H1 (cell line): Measurements from ENCODE around the gene TBR1. TPM values are rescaled to one million over a fixed set of nuclear protein-coding genes. Genes with fewer than 3 reads are reported as not detected.

Experiments
- ASH2L ChIP-seq: fragments of 200-600, 300-600 bp; sonication (generic); IDR thresholded peaks from one replicate; pipeline ENCODE4 v1.7.1; 2017; ENCODE audit warnings: low read length
- BACH1 ChIP-seq: IDR thresholded peaks from 2 replicates; pipeline ENCODE4 v1.6.1; 2012; ENCODE audit warnings: low read length, improper control_type of control experiment
- CTBP2 ChIP-seq: IDR thresholded peaks from 2 replicates; pipeline ENCODE4 v1.7.0; 2011; ENCODE audit warnings: borderline replicate concordance, mild to moderate bottlenecking, moderate library complexity, mixed read lengths, low read length; ENCODE audit not compliant: insufficient read depth, insufficient read length
- EZH2 ChIP-seq: fragments of 200-600 bp; sonication (generic); IDR thresholded peaks from 2 replicates; pipeline ENCODE4 v1.7.1; 2012; ENCODE audit warnings: low read depth, mild to moderate bottlenecking, moderate library complexity, low read length, inconsistent platforms; ENCODE audit not compliant: severe bottlenecking
- JUN ChIP-seq: IDR thresholded peaks from 2 replicates; pipeline ENCODE4 v1.6.1; 2011; ENCODE audit warnings: low read depth, mild to moderate bottlenecking, improper control_type of control experiment, low read length
- KDM4A ChIP-seq: IDR thresholded peaks from one replicate; pipeline ENCODE4 v1.7.1; 2012; ENCODE audit warnings: low read depth, mild to moderate bottlenecking, moderate library complexity, low read length, inconsistent platforms; ENCODE audit not compliant: severe bottlenecking
- KDM5A ChIP-seq: fragments of 200-600 bp; IDR thresholded peaks from 2 replicates; pipeline ENCODE4 v1.7.1; 2012; ENCODE audit warnings: mild to moderate bottlenecking, low read length, inconsistent platforms, mixed read lengths
- SP2 ChIP-seq: IDR thresholded peaks from 2 replicates; pipeline ENCODE4 v1.6.1; 2012; ENCODE audit warnings: mild to moderate bottlenecking, low read length, inconsistent platforms
- SP4 ChIP-seq: IDR thresholded peaks from 2 replicates; pipeline ENCODE4 v1.6.1; 2012; ENCODE audit warnings: low read length, inconsistent platforms
- SUZ12 ChIP-seq: fragments of 200-600 bp; sonication (generic); IDR thresholded peaks from 2 replicates; pipeline ENCODE4 v1.6.1; 2012; ENCODE audit warnings: mild to moderate bottlenecking, inconsistent platforms, low read length, moderate library complexity, mixed read lengths
- TAF1 ChIP-seq: IDR thresholded peaks from 2 replicates; pipeline ENCODE4 v1.6.1; 2011; ENCODE audit warnings: mild to moderate bottlenecking, low read depth, low read length
- YY1 ChIP-seq: IDR thresholded peaks from 2 replicates; pipeline ENCODE4 v1.6.1; 2011; ENCODE audit warnings: low read depth, mild to moderate bottlenecking, low read length
- polyA plus RNA-seq, 7 experiments: library from polyadenylated mRNA; depleted of rRNA in 3 of 7; stranded (reverse) in 5 of 7; unstranded in 2 of 7; fragments of >200 nt in 5 of 7; fragments of 200-250 nt in 2 of 7; gene quantifications; 1 replicate in 5 of 7; 2 replicates in 1 of 7; 4 replicates in 1 of 7; pipeline versions ENCODE4 v1.2.1 to v1.2.3, GENCODE V29; 2011 to 2013; ENCODE audit warnings: missing spikeins in 2 of 7, mixed read lengths in 2 of 7
- total RNA-seq: library from RNA; stranded (reverse); fragmentation: NEBNext Ultra II Directional; extraction: Animal tissue kit (Norgen Biotek cat#: 25700); gene quantifications from 2 replicates; pipeline ENCODE4 v1.2.1, GENCODE V29; 2021
- TF ChIP-seq, protein P1 (sequence below), 3 experiments: IDR thresholded peaks; 1 replicate in 2 of 3; 2 replicates in 1 of 3; pipeline versions ENCODE4 v1.5.1 to v1.6.1; 2011; ENCODE audit warnings: low read length in 3 of 3, mild to moderate bottlenecking in 3 of 3, inconsistent platforms in 2 of 3, low read depth in 1 of 3, moderate library complexity in 1 of 3; ENCODE audit not compliant: insufficient read depth in 1 of 3; ENCODE audit errors: control extremely low read depth in 1 of 3

Gene TBR1
- total and polyA plus RNA-seq, 2 of the 8 experiments (the other 6 are each of a cell fraction or from before 2014, with no cell fraction given), result not detected

DNA sequence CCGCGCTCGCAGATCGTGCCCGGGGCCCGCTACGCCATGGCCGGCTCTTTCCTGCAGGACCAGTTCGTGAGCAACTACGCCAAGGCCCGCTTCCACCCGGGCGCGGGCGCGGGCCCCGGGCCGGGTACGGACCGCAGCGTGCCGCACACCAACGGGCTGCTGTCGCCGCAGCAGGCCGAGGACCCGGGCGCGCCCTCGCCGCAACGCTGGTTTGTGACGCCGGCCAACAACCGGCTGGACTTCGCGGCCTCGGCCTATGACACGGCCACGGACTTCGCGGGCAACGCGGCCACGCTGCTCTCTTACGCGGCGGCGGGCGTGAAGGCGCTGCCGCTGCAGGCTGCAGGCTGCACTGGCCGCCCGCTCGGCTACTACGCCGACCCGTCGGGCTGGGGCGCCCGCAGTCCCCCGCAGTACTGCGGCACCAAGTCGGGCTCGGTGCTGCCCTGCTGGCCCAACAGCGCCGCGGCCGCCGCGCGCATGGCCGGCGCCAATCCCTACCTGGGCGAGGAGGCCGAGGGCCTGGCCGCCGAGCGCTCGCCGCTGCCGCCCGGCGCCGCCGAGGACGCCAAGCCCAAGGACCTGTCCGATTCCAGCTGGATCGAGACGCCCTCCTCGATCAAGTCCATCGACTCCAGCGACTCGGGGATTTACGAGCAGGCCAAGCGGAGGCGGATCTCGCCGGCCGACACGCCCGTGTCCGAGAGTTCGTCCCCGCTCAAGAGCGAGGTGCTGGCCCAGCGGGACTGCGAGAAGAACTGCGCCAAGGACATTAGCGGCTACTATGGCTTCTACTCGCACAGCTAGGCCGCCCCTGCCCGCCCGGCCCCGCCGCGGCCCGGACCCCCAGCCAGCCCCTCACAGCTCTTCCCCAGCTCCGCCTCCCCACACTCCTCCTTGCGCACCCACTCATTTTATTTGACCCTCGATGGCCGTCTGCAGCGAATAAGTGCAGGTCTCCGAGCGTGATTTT, 7.6 kb downstream of the TBR1 start (continued):
- peak; percentile 98 for TF ChIP-seq EZH2
- peak; percentile 39 for TF ChIP-seq ASH2L
- TF ChIP-seq YY1, result no peak
- peak; percentile 77 for TF ChIP-seq KDM4A
- TF ChIP-seq SP4, result no peak
- TF ChIP-seq JUN, result no peak
- TF ChIP-seq TAF1, result no peak
- TF ChIP-seq SUZ12, result peak; percentile 98
- TF ChIP-seq CTBP2, result peak; percentile 19
- no peak for TF ChIP-seq SP2
- TF ChIP-seq BACH1, result no peak
- no peak for TF ChIP-seq KDM5A
- TF ChIP-seq, protein P1, sequence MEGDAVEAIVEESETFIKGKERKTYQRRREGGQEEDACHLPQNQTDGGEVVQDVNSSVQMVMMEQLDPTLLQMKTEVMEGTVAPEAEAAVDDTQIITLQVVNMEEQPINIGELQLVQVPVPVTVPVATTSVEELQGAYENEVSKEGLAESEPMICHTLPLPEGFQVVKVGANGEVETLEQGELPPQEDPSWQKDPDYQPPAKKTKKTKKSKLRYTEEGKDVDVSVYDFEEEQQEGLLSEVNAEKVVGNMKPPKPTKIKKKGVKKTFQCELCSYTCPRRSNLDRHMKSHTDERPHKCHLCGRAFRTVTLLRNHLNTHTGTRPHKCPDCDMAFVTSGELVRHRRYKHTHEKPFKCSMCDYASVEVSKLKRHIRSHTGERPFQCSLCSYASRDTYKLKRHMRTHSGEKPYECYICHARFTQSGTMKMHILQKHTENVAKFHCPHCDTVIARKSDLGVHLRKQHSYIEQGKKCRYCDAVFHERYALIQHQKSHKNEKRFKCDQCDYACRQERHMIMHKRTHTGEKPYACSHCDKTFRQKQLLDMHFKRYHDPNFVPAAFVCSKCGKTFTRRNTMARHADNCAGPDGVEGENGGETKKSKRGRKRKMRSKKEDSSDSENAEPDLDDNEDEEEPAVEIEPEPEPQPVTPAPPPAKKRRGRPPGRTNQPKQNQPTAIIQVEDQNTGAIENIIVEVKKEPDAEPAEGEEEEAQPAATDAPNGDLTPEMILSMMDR (IDR thresholded peaks at IDR 0.05; ENCODE audit: control extremely low read depth in 1 of 3, insufficient read depth in 1 of 3, low read depth in 1 of 3, low read length in 3 of 3), result peak in 1 of 3 experiments; percentile 12; a peak in 1 of 4 replicates
